HL-60/S4 (cell line): Measurements from ENCODE around the gene MAP7D3.
"Not testable (repeated sequence)": the region's sequence is repeated elsewhere in the genome, so short reads cannot be mapped to it uniquely, and the experiment has no call there.

Source experiments
- in situ Hi-C: fragments of 300-500 bp; cut with MboI; formaldehyde crosslinking; loops from 2 replicates; pipeline ENCODE4 v1.14.3; 2022; ENCODE audit warnings: low sequenced_read_pairs

The MAP7D3 gene, protein sequence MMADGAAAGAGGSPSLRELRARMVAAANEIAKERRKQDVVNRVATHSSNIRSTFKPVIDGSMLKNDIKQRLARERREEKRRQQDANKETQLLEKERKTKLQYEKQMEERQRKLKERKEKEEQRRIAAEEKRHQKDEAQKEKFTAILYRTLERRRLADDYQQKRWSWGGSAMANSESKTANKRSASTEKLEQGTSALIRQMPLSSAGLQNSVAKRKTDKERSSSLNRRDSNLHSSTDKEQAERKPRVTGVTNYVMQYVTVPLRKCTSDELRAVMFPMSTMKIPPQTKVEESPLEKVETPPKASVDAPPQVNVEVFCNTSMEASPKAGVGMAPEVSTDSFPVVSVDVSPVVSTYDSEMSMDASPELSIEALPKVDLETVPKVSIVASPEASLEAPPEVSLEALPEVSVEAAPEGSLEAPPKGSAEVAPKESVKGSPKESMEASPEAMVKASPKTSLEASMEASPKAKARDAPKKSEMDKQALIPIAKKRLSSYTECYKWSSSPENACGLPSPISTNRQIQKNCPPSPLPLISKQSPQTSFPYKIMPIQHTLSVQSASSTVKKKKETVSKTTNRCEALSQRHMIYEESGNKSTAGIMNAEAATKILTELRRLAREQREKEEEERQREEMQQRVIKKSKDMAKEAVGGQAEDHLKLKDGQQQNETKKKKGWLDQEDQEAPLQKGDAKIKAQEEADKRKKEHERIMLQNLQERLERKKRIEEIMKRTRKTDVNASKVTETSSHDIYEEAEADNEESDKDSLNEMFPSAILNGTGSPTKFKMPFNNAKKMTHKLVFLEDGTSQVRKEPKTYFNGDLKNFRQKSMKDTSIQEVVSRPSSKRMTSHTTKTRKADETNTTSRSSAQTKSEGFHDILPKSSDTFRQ

DNA sequence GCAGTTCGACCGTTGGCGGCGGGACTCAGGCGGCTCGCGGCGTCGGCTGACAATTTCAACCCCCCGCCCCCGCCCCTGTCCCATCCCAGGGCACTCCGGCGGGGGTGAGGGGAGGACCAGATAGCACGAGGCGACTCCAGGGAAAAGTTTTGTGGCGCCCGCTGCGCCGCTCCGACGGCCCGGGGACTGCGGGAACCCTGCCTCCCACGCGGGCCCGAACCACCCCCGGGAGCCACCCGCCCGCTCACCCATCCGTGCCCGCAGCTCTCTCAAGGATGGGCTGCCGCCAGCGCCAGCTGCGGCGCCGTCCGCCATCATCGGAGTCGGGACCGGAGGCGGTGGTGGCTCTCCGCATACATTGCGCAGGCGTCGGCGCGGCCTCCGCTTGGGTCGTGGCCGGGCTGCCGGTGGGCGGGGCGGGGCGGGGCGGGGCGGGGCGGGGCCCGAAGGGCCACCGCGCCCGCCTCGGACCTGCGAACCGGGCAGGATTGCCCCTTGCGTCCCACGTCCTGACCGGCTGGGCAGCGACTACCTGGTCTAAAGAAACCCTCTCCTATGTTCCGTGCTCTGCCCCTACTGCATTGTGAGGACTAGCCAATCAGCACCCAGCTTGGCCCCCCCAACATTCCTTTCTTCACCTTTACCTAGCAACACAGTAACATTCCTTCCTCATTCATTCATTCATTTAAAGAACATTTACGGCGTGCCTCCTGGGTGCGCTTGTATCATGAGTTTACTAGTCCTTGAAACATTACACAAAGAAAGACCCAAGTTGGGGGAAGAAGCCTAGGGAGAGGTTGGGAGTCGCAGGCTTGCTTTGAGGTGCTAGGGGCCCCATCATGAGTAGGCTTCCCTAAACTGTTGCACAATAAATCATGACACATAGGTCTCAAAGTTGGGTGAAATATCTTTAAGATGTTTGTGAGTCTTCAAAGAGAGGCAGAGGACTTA is at the start of gene MAP7D3:
Gene MAP7D3 (minus strand): TSS at position 360 of the 951 bp plus-strand sequence. CDS start 42 bp downstream, at position 318.
- in situ Hi-C loops, result loop anchor here (25.0 kb wide), 1 partner anchor 239 kb away; no protein-coding TSS in a partner anchor

DNA sequence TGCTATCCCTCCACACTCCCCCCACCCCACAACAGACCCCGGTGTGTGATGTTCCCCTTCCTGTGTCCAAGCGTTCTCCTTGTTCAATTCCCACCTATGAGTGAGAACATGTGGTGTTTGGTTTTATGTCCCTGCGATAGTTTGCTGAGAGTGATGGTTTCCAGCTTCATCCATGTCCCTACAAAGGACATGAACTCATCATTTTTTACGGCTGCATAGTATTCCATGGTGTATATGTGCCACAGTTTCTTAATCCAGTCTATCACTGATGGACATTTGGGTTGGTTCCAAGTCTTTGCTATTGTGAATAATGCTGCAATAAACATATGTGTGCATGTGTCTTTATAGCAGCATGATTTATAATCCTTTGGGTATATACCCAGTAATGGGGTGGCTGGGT is 49.5 kb upstream of the MAP7D3 start, which contains the start of gene ADGRG4:
Gene ADGRG4 (plus strand): TSS at position 243 of the 400 bp plus-strand sequence. CDS start 7,815 bp downstream, outside the sequence.
- in situ Hi-C loops, result not testable (repeated sequence)

DNA sequence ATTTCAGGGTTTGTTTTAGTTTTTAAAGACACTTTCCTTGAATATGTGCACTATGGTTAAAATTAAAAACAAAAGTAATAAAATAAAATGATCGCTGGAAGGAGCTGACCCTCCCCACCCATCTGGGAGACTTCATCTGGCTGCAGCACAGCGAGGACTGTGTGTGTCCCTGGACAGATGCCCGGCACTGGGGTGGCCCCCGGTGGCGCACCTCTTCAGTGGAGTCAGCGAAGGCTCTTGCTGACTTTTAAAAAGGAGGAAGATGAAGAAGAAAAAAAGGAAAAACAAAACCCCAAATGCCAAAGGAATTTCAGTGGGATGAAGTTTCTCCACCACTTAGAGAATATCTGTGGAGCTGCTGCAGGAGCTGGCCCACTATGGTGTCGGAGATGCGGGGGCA is 44.2 kb upstream of the MAP7D3 start:
- in situ Hi-C loops, result no loop called here

DNA sequence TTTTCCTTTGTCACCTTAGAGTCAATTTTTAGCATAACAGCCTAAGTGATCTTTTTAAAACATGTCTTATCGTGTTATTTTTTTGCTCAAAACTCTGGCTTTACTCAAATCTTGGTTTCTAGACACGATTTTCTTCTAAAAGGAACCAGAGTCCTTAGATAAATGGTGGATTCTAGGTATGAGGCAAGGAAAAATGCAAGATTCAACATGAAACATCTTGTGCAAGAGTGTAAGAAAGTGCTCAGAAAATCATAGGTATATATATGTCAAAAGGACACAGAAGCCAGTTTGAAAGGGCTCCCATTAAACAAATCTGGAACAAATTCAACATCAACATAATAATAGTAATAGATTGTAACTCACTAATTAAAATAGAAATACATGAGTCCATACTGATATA is 41.5 kb upstream of the MAP7D3 start:
- in situ Hi-C loops, result no loop called here

DNA sequence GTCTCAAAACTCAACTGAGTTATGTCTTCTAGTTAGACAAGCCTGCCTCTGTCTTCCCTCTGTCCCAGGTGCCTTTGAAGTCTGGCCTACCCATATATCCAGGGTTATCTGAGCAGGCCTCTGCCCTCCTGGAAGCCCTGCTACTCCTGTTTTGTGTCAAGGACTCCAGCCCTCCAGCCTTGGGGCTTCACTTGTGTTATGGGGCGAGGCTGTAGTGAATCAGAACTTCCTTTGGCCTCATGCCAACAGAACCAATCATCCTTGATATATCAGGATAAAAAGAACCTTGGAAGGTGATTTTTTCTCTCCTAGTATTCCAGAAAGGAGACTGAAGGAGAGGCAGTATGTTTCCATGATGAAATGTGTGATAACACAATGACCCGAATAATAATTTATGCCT is 40.6 kb upstream of the MAP7D3 start:
- in situ Hi-C loops, result no loop called here

DNA sequence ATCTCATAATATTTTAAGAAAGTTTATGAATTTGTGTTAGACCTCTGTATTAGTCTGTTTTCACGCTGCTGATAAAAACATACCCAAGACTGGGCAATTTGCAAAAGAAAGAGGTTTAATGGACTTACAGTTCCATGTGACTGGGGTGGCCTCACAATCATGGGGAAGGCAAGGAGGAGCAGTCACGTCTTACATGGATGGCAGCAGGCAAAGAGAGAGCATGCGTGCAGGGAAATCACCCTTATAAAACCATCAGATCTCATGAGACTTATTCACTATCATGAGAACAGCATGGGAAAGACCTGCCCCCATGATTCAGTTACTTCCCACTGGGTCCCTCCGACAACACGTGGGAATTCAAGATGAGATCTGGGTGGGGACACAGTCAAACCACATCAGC is 35.2 kb upstream of the MAP7D3 start:
- in situ Hi-C loops, result not testable (repeated sequence)

DNA sequence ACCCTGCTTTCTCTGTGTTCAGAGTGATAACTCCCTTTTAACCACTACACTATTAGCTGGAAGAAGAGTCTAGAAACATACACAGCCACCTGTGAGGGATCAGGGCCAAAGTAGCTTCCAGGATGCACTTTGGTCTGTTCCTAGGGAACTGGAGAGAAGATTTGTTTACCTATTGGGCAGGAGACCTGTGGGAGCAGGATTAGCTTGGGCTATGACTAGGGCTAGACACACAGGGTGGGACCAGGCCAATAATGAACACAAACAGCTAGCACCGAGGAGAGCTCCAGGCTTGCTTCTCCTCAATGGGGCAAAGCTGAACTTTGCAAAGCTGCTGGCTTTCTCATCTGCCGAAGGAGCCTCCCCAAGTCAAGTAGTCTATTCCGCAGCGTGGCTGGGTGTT is 24.4 kb upstream of the MAP7D3 start:
- in situ Hi-C loops, result no loop called here

DNA sequence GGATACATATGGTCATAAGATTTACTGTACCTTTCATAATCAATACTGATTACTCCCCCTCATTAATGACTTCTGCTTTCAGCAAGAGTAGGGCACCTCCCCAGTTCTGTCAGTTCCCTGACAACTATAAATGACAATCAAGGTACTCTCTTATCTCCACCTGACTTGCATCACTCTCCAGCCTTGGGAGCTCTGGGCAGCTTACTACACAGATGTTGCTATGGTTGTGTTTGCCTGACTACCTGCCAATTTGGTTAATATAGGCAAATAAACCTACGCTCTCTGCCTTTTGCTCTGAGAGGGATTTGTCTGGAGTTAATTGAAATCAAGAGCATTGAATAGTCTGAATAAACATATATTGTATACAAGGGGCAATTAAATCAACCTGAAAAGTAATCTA is 22.8 kb upstream of the MAP7D3 start:
- in situ Hi-C loops, result loop anchor here (25.0 kb wide), 1 partner anchor 262 kb away; no protein-coding TSS in a partner anchor

DNA sequence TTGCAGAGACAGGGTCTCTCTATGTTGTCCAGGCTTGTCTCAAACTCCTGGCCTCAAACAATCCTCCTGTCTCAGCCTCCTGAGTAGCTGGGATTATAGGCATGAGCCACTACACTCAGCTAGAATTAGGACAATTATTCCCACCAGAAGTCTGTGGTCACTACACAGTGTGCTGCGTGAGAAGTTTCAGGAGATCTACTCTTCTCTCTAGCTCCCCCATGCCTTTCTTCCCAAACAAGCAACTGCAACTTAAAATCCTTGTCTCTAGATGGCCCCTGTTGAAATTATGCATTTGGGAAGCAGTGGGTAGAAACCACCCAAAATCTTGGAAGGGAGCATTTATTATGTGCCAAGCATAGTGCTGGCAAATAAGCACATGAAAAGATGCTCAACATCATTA is 21.1 kb upstream of the MAP7D3 start:
- in situ Hi-C loops, result loop anchor here (25.0 kb wide), 1 partner anchor 260 kb away; no protein-coding TSS in a partner anchor

DNA sequence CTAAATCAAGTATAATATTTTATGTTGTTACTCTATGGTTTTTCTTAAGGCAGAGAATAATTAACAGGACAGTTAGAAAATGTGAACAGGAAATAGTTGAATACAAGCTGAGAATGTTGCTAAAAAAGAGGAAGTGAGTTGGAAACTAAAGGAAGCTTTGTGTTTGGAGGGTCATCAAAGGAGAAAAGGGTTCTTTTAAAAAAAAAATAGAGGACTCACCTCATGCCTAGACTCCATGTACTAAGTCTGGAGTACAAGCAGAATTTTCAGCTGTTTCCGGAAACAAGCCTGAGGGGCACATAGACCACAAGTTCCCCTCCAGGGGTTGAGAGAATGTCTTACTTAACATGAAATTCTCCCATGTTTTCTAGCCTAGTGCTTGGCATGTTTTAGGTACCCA is 20.1 kb upstream of the MAP7D3 start:
- in situ Hi-C loops, result loop anchor here (25.0 kb wide), 1 partner anchor 259 kb away; no protein-coding TSS in a partner anchor

DNA sequence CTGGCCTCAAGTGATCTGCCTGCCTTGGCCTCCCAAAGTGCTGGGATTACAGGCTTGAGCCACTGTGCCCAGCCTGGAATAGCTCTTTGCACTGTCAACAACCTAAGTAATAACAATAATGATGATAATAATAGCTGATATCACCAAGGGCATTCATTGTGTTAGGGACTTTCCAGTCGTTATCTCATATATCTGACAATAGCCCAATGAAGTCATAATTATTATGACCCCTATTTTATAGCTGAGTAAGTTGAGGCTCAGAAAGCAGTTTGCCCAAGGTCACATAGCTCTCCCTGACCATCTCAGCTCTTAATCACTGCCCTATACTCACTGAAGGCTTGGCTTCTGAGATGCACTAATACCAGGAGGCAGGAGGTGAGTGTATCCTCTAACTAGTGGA is 18.7 kb upstream of the MAP7D3 start:
- in situ Hi-C loops, result loop anchor here (25.0 kb wide), 1 partner anchor 258 kb away; no protein-coding TSS in a partner anchor

DNA sequence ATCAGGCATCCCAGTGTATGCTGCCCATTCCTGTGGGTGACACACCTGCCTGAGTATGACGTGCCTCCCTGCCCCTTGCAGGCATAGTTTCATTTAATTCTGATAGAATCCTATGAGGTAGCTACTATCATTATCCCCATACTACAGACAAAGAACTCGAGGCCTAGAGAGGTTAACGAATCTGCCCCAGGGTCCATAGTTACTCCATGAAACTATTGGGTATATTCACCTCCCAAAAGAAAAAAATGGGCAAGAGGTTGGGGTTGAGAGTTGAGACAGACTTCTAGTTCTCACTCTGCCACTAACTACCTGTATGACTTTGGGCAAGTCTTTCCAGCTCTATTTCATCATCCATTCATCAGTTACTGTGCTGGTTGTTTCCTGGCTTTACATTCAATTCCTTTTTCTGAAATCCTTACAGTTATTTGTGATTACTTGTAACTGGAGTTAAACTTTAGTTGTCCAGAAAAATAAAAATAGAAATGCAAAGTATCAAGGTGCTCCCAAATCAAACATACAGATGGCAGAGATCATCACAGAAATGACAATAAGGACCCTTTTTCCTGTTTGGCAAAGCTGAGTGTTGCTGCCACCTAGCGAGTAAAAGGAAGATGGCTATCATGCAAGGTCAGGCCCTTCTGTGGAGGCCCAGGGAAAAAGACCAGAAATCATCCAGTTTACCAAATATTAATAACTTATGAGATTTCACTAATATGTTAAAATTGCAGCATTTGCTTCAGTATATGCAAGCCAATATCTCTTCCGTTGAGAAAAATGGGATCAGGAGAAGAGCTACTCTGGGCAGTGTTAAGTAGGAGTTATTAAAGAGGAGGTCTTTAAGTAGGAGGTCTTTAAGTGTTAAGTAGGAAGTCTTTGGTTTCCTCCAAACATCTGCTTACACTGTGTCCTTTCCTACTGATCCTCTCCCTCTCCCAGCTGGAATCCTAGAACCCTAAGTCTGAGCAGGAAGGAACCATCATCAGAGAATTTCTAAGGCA is 17.1 kb upstream of the MAP7D3 start:
- in situ Hi-C loops, result loop anchor here (25.0 kb wide), 1 partner anchor 256 kb away; no protein-coding TSS in a partner anchor

DNA sequence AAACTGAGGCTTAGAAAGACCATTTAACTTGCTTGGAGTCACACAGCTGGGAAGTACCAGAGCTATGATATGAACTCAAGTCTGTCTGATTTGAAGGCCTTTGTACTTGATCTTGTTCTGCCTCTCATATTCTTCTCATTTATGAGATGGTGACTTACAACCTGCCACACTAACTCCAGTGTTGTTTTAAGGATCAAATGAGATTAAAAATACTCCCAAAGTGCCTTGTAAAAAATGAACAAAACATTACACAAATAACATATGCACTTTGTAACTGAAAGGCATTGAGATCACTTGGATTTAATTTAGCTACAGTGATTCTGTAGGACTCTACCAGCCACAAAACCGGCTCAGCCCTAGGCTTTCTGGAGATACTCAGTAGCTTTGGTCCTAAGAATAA is 15.6 kb upstream of the MAP7D3 start:
- in situ Hi-C loops, result loop anchor here (25.0 kb wide), 1 partner anchor 255 kb away; no protein-coding TSS in a partner anchor

DNA sequence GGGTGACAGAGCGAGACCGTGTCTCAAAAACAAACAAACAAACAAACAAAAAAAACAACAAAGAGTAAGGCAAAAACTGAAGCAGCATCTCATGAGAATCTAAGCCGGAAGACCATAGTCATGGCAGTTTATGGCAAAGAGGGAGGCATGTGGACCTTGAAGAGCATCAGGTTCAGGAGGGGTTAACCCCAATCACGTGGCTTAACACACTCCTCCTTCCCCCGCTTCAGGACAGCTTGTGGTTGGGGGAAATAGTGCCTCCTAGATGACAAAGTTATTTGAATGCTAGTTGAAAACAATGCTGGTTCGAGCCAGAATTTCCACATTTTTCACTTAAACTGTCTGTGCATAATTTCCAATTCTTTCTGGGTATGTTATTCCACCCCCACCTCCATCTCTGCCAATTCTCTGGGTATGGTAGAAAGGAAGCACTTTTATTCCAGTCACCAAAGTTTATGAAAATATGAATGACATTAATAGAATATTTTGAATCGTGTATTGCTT is 11.7 kb upstream of the MAP7D3 start:
- in situ Hi-C loops, result loop anchor here (25.0 kb wide), 1 partner anchor 251 kb away; no protein-coding TSS in a partner anchor

DNA sequence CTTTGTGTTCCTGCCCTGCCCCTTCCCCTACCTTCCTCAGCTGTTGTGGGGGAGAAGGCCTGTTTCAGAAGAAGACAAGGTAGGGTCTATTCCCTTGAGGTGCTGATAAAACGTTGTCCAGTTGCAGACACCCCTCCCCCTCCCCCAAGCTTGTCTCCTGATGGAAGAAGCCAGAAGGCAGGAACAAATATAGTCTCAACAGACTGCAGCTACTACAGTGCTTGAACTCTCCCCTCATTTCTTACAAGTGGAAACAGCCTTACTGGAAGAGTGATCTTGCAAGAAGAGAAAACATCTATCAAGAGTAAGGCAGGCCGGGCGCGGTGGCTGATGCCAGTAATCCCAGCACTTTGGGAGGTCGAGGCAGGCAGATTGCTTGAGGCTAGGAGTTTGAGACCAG is 11.0 kb upstream of the MAP7D3 start:
- in situ Hi-C loops, result loop anchor here (25.0 kb wide), 1 partner anchor 250 kb away; no protein-coding TSS in a partner anchor

DNA sequence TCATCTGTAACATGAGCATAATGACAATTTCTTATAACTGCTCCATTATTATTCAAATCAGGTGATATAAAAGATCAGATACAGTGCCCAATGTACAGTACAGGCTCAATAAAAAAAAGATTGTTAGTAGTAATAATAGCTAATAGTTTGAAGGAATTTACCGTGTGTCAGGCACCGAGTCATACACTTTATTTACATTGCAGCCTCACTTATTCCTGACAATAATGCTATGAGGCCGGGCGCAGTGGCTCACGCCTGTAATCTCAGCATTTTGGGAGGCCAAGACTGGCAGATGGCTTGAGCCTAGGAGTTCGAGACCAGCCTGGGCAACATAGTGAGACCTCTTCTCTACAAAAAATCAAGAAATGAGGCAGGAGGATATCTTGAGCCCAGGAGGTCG is 10.1 kb upstream of the MAP7D3 start:
- in situ Hi-C loops, result loop anchor here (25.0 kb wide), 1 partner anchor 249 kb away; no protein-coding TSS in a partner anchor

DNA sequence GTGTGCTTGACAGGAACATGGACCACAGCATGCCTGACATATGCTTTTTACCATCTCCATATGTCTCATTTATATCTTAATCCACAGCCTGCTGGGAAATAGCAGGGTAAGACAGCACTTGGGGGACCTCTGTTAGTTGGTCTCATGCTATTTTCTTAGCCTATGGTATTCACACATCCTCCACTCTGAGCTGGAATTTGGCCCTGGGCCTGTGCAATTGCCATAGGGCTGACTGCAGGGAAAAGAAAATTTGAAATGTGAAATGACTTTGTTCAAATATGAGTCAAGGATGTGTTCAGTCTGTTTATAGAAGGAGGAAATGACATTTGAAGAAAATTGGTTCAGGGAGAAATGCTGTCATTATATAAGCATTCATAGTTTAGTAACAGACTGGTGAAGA is 9.6 kb upstream of the MAP7D3 start:
- in situ Hi-C loops, result loop anchor here (25.0 kb wide), 1 partner anchor 248 kb away; no protein-coding TSS in a partner anchor

DNA sequence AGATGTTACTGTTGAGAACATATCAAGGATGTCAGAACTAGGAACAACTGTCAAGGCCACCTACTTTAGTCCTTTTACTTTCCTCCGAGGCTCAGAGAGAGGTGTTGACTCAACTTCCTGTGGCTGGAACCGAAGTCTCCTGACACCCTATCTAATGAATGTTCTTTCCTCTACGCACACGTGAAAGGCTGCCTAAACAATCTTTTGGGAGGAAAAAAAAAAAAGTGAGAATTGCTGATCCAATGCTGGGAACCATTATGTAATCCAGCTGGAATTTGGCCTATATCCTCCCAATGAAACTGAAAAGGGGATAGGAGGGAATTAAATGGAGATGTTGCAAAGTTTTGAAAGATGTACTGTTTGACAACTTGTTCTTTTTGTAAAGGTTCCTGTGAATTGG is 8.3 kb upstream of the MAP7D3 start:
- in situ Hi-C loops, result loop anchor here (25.0 kb wide), 1 partner anchor 247 kb away; no protein-coding TSS in a partner anchor
